Fibroblast of lung (primary cell): Measurements from ENCODE around the gene B3GNT7.

Experiments
- CTCF ChIP-seq, 2 donors: IDR thresholded peaks in 1 of 2; conservative IDR thresholded peaks in 1 of 2; 1 replicate in 1 of 2; 2 replicates in 1 of 2; pipeline ENCODE4 v1.5.1; 2011 to 2012; ENCODE audit warnings: low read length in 2 of 2, control low read depth in 1 of 2, inconsistent platforms in 1 of 2, low read depth in 1 of 2, mild to moderate bottlenecking in 1 of 2
- EZH2 ChIP-seq: IDR thresholded peaks from 2 replicates; pipeline ENCODE4 v1.5.1; 2012; ENCODE audit warnings: low read length, control low read depth, mild to moderate bottlenecking; ENCODE audit errors: missing control alignments

- TF ChIP-seq CTCF (conservative IDR thresholded peaks at IDR 0.05 in 1 of 2, IDR thresholded peaks at IDR 0.05 in 1 of 2; ENCODE audit: low read depth in 1 of 2, low read length in 2 of 2) (no peak), EZH2 (no peak)
Measured at GRCh38 chr2:231425811-231426703, 30.5 kb downstream of the B3GNT7 start.
